Measurements from ENCODE around the gene MAP7.

DNA sequence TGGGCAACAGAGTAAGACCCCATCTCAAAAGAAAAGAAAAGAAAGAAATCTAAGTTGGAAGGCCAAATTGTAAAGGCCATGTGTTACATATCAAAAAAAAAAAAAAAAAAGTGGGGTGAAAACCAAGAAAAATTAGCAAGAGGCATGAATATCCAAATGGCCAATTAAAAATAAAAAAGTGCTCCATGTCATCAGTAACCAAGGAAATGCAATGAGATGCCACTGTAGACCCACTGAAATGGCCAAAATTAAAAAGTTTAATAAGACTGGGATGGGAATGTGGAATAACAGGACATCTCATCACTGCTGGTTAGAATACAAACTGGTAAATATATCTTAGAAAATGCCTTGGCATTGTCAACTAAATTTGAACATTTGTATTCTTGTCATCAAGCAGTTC lies 230.5 kb downstream of the MAP7 start:
- TF ChIP-seq, protein P1, sequence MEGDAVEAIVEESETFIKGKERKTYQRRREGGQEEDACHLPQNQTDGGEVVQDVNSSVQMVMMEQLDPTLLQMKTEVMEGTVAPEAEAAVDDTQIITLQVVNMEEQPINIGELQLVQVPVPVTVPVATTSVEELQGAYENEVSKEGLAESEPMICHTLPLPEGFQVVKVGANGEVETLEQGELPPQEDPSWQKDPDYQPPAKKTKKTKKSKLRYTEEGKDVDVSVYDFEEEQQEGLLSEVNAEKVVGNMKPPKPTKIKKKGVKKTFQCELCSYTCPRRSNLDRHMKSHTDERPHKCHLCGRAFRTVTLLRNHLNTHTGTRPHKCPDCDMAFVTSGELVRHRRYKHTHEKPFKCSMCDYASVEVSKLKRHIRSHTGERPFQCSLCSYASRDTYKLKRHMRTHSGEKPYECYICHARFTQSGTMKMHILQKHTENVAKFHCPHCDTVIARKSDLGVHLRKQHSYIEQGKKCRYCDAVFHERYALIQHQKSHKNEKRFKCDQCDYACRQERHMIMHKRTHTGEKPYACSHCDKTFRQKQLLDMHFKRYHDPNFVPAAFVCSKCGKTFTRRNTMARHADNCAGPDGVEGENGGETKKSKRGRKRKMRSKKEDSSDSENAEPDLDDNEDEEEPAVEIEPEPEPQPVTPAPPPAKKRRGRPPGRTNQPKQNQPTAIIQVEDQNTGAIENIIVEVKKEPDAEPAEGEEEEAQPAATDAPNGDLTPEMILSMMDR (IDR thresholded peaks at IDR 0.05) = no peak
- TF ChIP-seq POLR2AphosphoS5 (IDR thresholded peaks at IDR 0.05) = no peak
